Suprapubic skin (tissue), 4 donors: ENCODE measurements around the gene TNNI3. TPM values are rescaled to one million over a fixed set of nuclear protein-coding genes. Genes with fewer than 3 reads are reported as not detected.

ENCODE experiments used
- DNase-seq, 2 donors: peaks; one replicate each; pipeline ENCODE4 v3.0.0-alpha.2; 2019; ENCODE audit warnings: low spot score in 2 of 2
- H3K27ac ChIP-seq: fragments of 200-600 bp; sonication (generic); one replicate; pipeline ENCODE4 v1.5.1; 2019
- H3K27me3 ChIP-seq: fragments of 200-600 bp; sonication (generic); one replicate; pipeline ENCODE4 v1.5.1; 2019
- H3K36me3 ChIP-seq: fragments of 200-600 bp; sonication (generic); one replicate; pipeline ENCODE4 v1.5.1; 2019
- H3K4me1 ChIP-seq: fragments of 200-600 bp; sonication (generic); one replicate; pipeline ENCODE4 v1.5.1; 2019
- H3K4me3 ChIP-seq: fragments of 200-600 bp; sonication (generic); one replicate; pipeline ENCODE4 v1.5.1; 2019; ENCODE audit warnings: mild to moderate bottlenecking
- H3K9me3 ChIP-seq: fragments of 200-600 bp; sonication (generic); one replicate; pipeline ENCODE4 v1.5.1; 2019
- EP300 ChIP-seq: sonication (generic); formaldehyde crosslinking; IDR thresholded peaks from one replicate; pipeline ENCODE4 v1.6.1; 2017; ENCODE audit warnings: antibody characterized with exemption
- POLR2A ChIP-seq, 2 donors: fragments of 450-650 bp; IDR thresholded peaks; one replicate each; pipeline ENCODE4 v1.6.1; 2017; ENCODE audit warnings: antibody characterized with exemption in 2 of 2, mild to moderate bottlenecking in 2 of 2, moderate library complexity in 2 of 2
- POLR2AphosphoS5 ChIP-seq, 3 donors: sonication (generic); formaldehyde crosslinking; IDR thresholded peaks; one replicate each; pipeline ENCODE4 v1.6.1; 2017; ENCODE audit warnings: antibody characterized with exemption in 3 of 3
- WGBS: methylation state at CpG from one replicate; pipeline ENCODE4 v1.1.5; 2018; 5-methylcytosine and 5-hydroxymethylcytosine counted together
- total RNA-seq, 4 donors: library from RNA; depleted of rRNA; stranded (reverse); fragments of >200 nt; gene quantifications; one replicate each; pipeline ENCODE4 v1.1.0, GENCODE V29; 2016
- TF ChIP-seq, protein P1 (sequence below), 2 donors: fragments of 200-600 bp in 1 of 2; fragments of 450-650 bp in 1 of 2; sonication (generic) in 1 of 2; IDR thresholded peaks; one replicate each; pipeline ENCODE4 v1.5.1; 2016 to 2019; ENCODE audit warnings: antibody characterized with exemption in 2 of 2, mild to moderate bottlenecking in 1 of 2, moderate library complexity in 1 of 2

The TNNI3 gene
- total RNA-seq, 4 donors from 2014 or later: 1.7 to 4.7 (median 3.2) TPM

- Histone ChIP-seq H3K4me1 (peaks cover 62% of the 10 kb centered on the region), H3K27ac (peak overlapping the region; percentile 80)
Measured at GRCh38 chr19:55114566-55115145, 42.9 kb downstream of the TNNI3 start.

GRCh38 chr19:55113570-55114039 is 43.9 kb downstream of the TNNI3 start:
- WGBS: 34% methylated on average over 4 of the region's 12 CpGs
- DNase-seq: peak; percentile 90 to 96
- TF ChIP-seq POLR2AphosphoS5 (IDR thresholded peaks at IDR 0.05) (peak in 2 of 3 donors; percentile 61 to 69), EP300 (peak; percentile 95), POLR2A (IDR thresholded peaks at IDR 0.05) (no peak)
- H3K36me3 ChIP-seq: peaks cover 26% of the 10 kb centered on the region
- no peaks in the 10 kb centered on the region for H3K9me3 ChIP-seq
- peak overlapping the region; percentile 12 for H3K4me3 ChIP-seq
- peaks cover 60% of the 10 kb centered on the region for H3K4me1 ChIP-seq
- H3K27me3 ChIP-seq: no peaks in the 10 kb centered on the region
- peak overlapping the region; percentile 80 for H3K27ac ChIP-seq

More at GRCh38 chr19:55114566-55115145, 42.9 kb downstream of the TNNI3 start:
- Histone ChIP-seq H3K27me3 (no peaks in the 10 kb centered on the region), H3K4me3 (peak overlapping the region; percentile 69), H3K9me3 (no peaks in the 10 kb centered on the region), H3K36me3 (peaks cover 20% of the 10 kb centered on the region)
- DNase-seq: no peak
- no peak for TF ChIP-seq POLR2AphosphoS5 (IDR thresholded peaks at IDR 0.05)
- TF ChIP-seq POLR2A (IDR thresholded peaks at IDR 0.05): no peak
- TF ChIP-seq, protein P1, sequence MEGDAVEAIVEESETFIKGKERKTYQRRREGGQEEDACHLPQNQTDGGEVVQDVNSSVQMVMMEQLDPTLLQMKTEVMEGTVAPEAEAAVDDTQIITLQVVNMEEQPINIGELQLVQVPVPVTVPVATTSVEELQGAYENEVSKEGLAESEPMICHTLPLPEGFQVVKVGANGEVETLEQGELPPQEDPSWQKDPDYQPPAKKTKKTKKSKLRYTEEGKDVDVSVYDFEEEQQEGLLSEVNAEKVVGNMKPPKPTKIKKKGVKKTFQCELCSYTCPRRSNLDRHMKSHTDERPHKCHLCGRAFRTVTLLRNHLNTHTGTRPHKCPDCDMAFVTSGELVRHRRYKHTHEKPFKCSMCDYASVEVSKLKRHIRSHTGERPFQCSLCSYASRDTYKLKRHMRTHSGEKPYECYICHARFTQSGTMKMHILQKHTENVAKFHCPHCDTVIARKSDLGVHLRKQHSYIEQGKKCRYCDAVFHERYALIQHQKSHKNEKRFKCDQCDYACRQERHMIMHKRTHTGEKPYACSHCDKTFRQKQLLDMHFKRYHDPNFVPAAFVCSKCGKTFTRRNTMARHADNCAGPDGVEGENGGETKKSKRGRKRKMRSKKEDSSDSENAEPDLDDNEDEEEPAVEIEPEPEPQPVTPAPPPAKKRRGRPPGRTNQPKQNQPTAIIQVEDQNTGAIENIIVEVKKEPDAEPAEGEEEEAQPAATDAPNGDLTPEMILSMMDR (IDR thresholded peaks at IDR 0.05): no peak
- no peak for TF ChIP-seq EP300
- WGBS: 83% methylated on average over 9 of the region's 9 CpGs

DNA sequence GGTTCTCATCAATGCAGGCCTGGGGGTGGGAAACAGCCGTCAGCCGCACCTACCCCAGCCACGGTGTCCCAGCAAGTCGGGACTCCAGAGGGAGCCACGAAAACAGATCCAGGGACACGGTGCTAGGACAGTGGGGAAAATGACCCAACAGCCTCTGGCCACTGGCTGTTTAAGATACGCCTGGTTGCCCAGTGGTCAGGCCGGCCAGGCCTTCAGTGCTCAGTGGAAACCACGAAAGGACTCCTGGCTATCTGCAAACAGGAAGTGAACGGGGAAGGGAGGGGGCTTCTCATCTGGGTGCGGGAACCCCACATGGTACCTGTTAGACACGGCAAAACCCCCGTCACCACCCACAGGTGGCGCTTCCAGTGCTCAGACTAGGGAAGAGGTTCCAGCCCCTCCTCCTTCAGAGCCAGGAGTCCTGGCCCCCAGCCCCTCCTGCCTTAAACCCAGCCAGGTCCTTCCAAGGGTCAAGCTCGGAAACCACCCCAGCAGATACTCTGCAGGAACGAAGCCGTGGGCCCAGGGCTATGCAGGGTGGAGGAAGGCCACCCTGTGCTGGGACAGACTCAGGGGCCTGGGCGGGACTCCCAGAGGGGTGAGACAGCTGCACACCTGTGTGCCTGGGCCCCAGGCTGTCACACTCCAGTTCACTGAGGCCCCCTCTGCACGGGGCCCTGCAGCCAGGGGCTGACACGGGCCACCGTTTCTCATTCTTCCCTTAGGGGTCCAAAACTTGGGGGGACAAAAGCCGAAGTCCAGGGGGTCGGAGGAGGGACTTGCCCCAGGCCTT is 44.6 kb downstream of the TNNI3 start:
- Histone ChIP-seq H3K4me1 (peaks cover 54% of the 10 kb centered on the region), H3K9me3 (no peaks in the 10 kb centered on the region), H3K27ac (peak overlapping the region; percentile 80), H3K27me3 (no peaks in the 10 kb centered on the region), H3K36me3 (peaks cover 26% of the 10 kb centered on the region), H3K4me3 (peak overlapping the region; percentile 12)
- TF ChIP-seq EP300 (no peak), POLR2AphosphoS5 (IDR thresholded peaks at IDR 0.05) (no peak), POLR2A (IDR thresholded peaks at IDR 0.05) (no peak)
- TF ChIP-seq, protein P1 (IDR thresholded peaks at IDR 0.05): no peak
- WGBS: 74% methylated on average over 7 of the region's 23 CpGs
- DNase-seq: no peak

DNA sequence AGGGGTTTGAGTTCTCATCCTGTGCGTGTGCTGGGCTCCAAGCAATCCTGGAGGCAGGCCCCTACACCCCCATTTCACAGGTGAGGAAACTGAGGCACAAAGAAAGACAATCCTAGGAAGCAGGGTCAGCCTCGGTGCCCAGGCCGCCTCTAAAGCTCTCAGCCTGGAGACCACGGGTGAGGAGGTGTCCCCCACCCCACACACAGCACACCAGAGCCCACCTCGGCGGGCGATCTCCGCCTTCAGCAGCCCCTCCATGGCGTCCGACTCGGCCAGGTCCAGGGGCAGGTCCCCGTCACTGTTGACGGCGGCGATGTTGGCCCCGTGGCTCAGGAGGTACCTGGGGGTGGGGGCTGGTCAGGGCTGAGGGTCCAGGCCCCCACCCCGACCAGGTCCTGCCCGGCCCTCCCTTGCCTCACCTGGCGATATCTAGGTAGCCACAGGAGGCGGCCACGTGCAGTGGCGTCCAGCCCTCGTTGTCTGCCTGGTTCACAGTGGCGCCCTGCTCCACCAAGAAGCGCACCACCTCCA is 45.2 kb downstream of the TNNI3 start:
- H3K27me3 ChIP-seq: no peaks in the 10 kb centered on the region
- TF ChIP-seq, protein P1 (IDR thresholded peaks at IDR 0.05): no peak
- TF ChIP-seq POLR2AphosphoS5 (IDR thresholded peaks at IDR 0.05): no peak
- no peak for TF ChIP-seq EP300
- no peak for TF ChIP-seq POLR2A (IDR thresholded peaks at IDR 0.05)
- peaks cover 26% of the 10 kb centered on the region for H3K36me3 ChIP-seq
- DNase-seq: no peak
- WGBS: 96% methylated on average over 11 of the region's 25 CpGs
- no peak overlapping the region for H3K4me3 ChIP-seq
- no peaks in the 10 kb centered on the region for H3K9me3 ChIP-seq
- peak overlapping the region; percentile 80 for H3K27ac ChIP-seq
- H3K4me1 ChIP-seq: peaks cover 52% of the 10 kb centered on the region

DNA sequence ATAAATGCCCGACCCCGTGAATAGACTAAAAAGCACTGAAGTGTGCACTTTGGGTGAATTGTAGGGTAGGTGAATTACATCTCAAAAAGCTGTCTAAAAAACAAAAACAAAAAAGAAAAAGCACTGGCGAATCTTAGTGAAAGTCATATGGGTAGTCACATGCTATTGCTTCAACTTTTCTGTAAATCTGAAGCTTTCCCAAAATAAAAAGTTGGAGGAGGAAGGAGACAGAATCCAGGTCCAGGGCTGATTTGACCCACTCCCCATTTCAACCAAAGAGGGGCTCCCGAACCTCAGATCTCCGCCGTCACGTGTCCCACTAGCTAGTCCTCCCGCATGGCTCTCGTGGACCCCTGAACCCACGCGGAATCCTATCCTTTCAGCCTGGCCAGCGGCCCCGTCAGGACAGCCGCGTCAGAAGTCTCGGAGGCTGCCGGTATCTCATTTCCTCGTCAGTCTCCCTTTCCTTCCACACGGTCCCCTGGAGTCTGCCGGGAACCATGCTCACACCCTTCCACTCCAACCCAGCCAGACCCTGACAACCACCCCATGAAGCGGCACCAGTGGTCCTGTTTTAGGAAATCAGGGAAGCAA is 46.2 kb downstream of the TNNI3 start:
- no peak for DNase-seq
- H3K36me3 ChIP-seq: peaks cover 26% of the 10 kb centered on the region
- peaks cover 49% of the 10 kb centered on the region for H3K4me1 ChIP-seq
- TF ChIP-seq, protein P1 (IDR thresholded peaks at IDR 0.05): no peak
- TF ChIP-seq POLR2A (IDR thresholded peaks at IDR 0.05): no peak
- TF ChIP-seq EP300: no peak
- no peak for TF ChIP-seq POLR2AphosphoS5 (IDR thresholded peaks at IDR 0.05)
- 77% methylated on average over 21 of the region's 21 CpGs for WGBS
- no peaks in the 10 kb centered on the region for H3K27me3 ChIP-seq
- peak overlapping the region; percentile 80 for H3K27ac ChIP-seq
- no peak overlapping the region for H3K4me3 ChIP-seq
- H3K9me3 ChIP-seq: no peaks in the 10 kb centered on the region
